ENCODE measurements around the gene RHOV.

GRCh38 chr15:40886586-40886985, 12.6 kb upstream of the RHOV start:
- no peak for TF ChIP-seq CTCF (IDR thresholded peaks at IDR 0.05; ENCODE audit: low read depth, low read length, poor library complexity, severe bottlenecking)
- no peak for TF ChIP-seq EZH2phosphoT487 (IDR thresholded peaks at IDR 0.05; ENCODE audit: borderline replicate concordance, low read length)
